ENCODE data around the gene THYN1.

Gene THYN1

DNA sequence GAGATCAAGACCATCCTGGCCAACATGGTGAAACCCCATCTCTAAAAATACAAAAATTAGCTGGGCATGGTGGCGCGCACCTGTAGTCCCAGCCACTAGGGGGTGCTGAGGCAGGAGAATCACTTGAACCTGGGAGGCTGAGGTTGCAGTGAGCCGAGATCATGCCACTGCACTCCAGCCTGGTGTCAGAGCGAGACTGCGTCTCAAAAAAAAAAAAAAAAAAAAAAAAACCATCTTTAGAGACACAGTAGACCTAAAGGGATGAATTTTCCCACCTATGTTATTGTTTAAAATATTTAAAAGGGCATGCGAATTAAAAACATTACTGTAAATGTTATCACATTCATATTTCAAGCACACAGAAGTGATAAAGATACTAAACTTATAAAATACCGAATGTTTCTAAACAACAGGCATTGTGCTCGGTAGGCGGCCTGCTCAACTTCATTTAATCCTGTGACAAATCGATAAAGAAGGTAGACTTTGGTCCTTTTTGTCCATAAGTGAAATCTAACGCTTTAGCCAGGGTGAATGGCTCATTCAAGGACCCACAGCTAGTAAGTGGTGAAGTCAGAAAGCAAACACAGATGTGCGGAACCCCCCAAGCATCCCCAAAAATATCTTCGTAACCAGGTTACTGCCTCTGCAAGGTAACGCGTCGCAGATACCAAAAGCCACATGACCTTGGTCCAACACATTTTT, 45.5 kb downstream of the THYN1 start:
- peak; percentile 69 for DNase-seq

DNA sequence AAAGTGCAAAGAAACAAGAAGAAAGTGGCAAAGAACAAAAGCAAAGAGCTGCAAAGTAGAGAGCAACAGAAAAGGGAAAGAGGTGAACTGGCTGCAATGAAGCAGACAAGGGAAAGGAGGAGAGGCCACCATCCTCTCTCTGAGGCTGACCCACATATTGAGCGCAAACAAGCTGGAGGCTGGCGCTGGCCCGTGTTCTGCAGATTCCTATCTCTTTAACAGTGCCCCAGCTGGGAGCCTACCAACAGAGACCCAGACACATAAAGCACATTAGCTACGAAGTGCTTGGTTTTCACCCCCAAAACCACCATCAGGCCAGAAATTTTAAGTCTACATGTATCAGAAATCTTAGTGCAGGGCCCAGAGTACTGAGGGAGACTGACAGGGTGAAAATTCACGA, 47.0 kb downstream of the THYN1 start:
- no peak for DNase-seq

DNA sequence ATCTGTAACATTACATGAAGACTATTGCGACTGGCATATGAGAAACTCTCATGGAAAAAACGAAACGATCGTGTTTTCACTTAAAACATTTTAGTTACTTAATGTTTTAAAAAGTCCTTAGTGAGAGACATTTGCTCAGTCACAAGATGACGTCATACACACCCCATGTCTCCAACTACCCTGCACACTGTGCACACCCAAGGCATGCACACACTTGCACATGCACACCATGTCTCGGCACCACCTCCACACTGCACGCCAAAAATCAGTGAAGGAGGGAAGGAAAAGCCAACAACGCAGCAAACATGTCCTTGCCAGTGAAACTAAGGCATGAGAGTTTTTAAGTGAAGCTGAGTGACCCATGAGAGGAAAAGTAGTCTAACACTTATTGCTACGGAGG, 47.4 kb downstream of the THYN1 start:
- DNase-seq = no peak

DNA sequence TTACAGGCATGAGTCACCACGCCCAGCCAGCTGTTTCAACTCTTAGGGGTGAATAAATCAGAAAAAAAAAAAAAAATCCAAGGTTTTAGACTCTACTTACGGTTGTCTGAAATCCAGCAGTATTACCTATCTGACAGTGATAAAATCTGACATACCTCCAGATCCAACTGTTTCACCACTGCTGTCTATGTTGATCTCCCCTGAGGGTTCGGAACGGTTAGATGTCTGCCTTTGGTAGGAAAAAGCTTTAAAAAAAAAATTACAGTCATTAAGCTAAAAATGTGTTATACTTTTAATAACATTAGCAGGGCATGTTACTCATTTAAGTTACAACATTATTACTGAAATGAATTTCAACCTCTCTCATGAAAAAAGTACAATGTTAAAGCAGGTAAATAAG, 50.5 kb downstream of the THYN1 start:
- no peak for DNase-seq

DNA sequence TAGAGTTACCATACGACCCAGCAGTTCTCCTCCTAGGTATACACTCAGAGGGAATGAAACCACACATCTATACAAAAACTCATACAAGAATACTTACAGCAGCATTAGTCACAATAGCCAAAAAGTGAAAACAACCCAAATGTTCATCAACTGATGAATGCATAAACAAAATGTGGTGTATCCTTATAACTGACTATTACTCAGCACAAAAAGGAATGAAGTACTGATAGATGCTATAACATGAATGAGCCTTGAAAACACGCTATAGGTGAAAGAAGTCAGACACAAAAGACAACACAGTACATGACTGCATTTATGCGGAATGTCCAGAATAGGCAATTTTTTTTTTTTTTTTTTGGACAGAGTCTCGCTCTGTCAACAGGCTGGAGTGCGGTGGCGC, 52.5 kb downstream of the THYN1 start:
- no peak for DNase-seq

DNA sequence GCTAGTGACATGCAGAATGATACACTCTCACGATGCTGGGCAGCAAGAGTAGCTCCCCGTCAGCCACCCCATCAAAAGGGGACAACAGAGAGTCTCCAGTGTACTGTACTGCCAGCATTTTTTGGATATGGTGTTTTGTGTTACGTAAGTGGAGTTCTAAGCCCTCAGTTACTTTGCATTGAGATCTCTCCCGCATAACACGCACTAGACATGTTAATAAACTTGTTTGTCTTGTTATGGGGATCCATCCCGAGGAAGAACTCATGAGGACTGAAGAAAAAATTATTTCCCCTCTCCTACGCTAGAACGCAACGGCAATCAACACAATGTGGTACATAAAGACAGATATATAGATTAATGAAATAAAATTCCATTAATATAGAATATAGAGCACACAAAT, 53.6 kb downstream of the THYN1 start:
- DNase-seq = no peak

All from activated CD8-positive, alpha-beta memory T cell treated with anti-CD3 and anti-CD28 coated beads, Interleukin-2, amount 50 U/mL, for 4 hours (primary cell).